ENCODE results near the gene BRSK2.
"Not testable (repeated sequence)": the region's sequence is repeated elsewhere in the genome, so short reads cannot be mapped to it uniquely, and the experiment has no call there.

BRSK2 gene

GRCh38 chr11:1353383-1354124, 36.2 kb upstream of the BRSK2 start:
- DNase-seq (ENCODE audit: extremely low read depth, insufficient read length): no peak
- Histone ChIP-seq H3K4me3 (replicated peaks; ENCODE audit: low read depth, low read length) (no peak overlapping the region), H3K27me3 (replicated peaks; ENCODE audit: control insufficient read depth, insufficient read depth, low read length) (no peaks in the 10 kb centered on the region; the same call in 1 of the 2 replicates), H3K36me3 (ENCODE audit: control insufficient read depth, insufficient read depth, low read length) (no peaks in the 10 kb centered on the region)
- no peak for TF ChIP-seq CTCF (IDR thresholded peaks at IDR 0.05; ENCODE audit: insufficient read depth, low read length, poor library complexity, severe bottlenecking)

- no peak for DNase-seq (ENCODE audit: extremely low read depth, insufficient read length)
- no peak for TF ChIP-seq CTCF (IDR thresholded peaks at IDR 0.05; ENCODE audit: insufficient read depth, low read length, poor library complexity, severe bottlenecking)
- no peak overlapping the region for H3K4me3 ChIP-seq (replicated peaks; ENCODE audit: low read depth, low read length)
- H3K27me3 ChIP-seq (replicated peaks; ENCODE audit: control insufficient read depth, insufficient read depth, low read length): no peaks in the 10 kb centered on the region; the same call in 1 of the 2 replicates
- no peaks in the 10 kb centered on the region for H3K36me3 ChIP-seq (ENCODE audit: control insufficient read depth, insufficient read depth, low read length)
Observed at GRCh38 chr11:1354125-1354938, 35.4 kb upstream of the BRSK2 start.

- H3K27me3 ChIP-seq (replicated peaks; ENCODE audit: control insufficient read depth, insufficient read depth, low read length): no peaks in the 10 kb centered on the region; the same call in 1 of the 2 replicates
- no peak overlapping the region for H3K4me3 ChIP-seq (replicated peaks; ENCODE audit: low read depth, low read length)
- H3K36me3 ChIP-seq (ENCODE audit: control insufficient read depth, insufficient read depth, low read length): no peaks in the 10 kb centered on the region
- no peak for DNase-seq (ENCODE audit: extremely low read depth, insufficient read length)
- TF ChIP-seq CTCF (IDR thresholded peaks at IDR 0.05; ENCODE audit: insufficient read depth, low read length, poor library complexity, severe bottlenecking): no peak
Observed at GRCh38 chr11:1356007-1356435, 33.7 kb upstream of the BRSK2 start.

- no peaks in the 10 kb centered on the region for H3K36me3 ChIP-seq (ENCODE audit: control insufficient read depth, insufficient read depth, low read length)
- no peak for TF ChIP-seq CTCF (IDR thresholded peaks at IDR 0.05; ENCODE audit: insufficient read depth, low read length, poor library complexity, severe bottlenecking)
Observed at GRCh38 chr11:1356478-1356960, 33.2 kb upstream of the BRSK2 start.

GRCh38 chr11:1358286-1358685, 31.4 kb upstream of the BRSK2 start:
- no peaks in the 10 kb centered on the region; the same call in 1 of the 2 replicates for H3K27me3 ChIP-seq (replicated peaks; ENCODE audit: control insufficient read depth, insufficient read depth, low read length)
- DNase-seq (ENCODE audit: extremely low read depth, insufficient read length): no peak
- H3K4me3 ChIP-seq (replicated peaks; ENCODE audit: low read depth, low read length): no peak overlapping the region

More at GRCh38 chr11:1356478-1356960, 33.2 kb upstream of the BRSK2 start:
- DNase-seq (ENCODE audit: extremely low read depth, insufficient read length): no peak
- Histone ChIP-seq H3K27me3 (replicated peaks; ENCODE audit: control insufficient read depth, insufficient read depth, low read length) (no peaks in the 10 kb centered on the region; the same call in 1 of the 2 replicates), H3K4me3 (replicated peaks; ENCODE audit: low read depth, low read length) (no peak overlapping the region)

GRCh38 chr11:1358931-1359330, 30.8 kb upstream of the BRSK2 start:
- not testable (repeated sequence) for DNase-seq (ENCODE audit: extremely low read depth, insufficient read length); H3K36me3 ChIP-seq (ENCODE audit: control insufficient read depth, insufficient read depth, low read length); H3K27me3 ChIP-seq (replicated peaks; ENCODE audit: control insufficient read depth, insufficient read depth, low read length); H3K4me3 ChIP-seq (replicated peaks; ENCODE audit: low read depth, low read length)

More at GRCh38 chr11:1358286-1358685, 31.4 kb upstream of the BRSK2 start:
- no peak for TF ChIP-seq CTCF (IDR thresholded peaks at IDR 0.05; ENCODE audit: insufficient read depth, low read length, poor library complexity, severe bottlenecking)
- no peaks in the 10 kb centered on the region for H3K36me3 ChIP-seq (ENCODE audit: control insufficient read depth, insufficient read depth, low read length)

All from GM06990 (cell line).